Epithelial cell of proximal tubule (primary cell): ENCODE data around the gene CIDEC. TPM values are rescaled to one million over a fixed set of nuclear protein-coding genes. Genes with fewer than 3 reads are reported as not detected.
"Not testable (repeated sequence)": the region's sequence is repeated elsewhere in the genome, so short reads cannot be mapped to it uniquely, and the experiment has no call there.

Experiments
- DNase-seq: peaks from one replicate; pipeline ENCODE4 v3.0.0-alpha.2; 2011; ENCODE audit warnings: low read depth
- H3K4me3 ChIP-seq: 2 replicates; pipeline ENCODE4 v1.5.1; 2011; ENCODE audit warnings: low read depth, mild to moderate bottlenecking, low read length
- total RNA-seq: library from RNA; depleted of rRNA; stranded (reverse); fragments of >200 nt; gene quantifications from 2 replicates; pipeline ENCODE4 v1.2.3, GENCODE V29; 2015
- TF ChIP-seq, protein P1 (sequence below): conservative IDR thresholded peaks from 2 replicates; pipeline ENCODE4 v1.5.1; 2012; ENCODE audit warnings: low read depth, mild to moderate bottlenecking, low read length

The CIDEC gene
- total RNA-seq, 1 donor from 2014 or later = not detected

DNA sequence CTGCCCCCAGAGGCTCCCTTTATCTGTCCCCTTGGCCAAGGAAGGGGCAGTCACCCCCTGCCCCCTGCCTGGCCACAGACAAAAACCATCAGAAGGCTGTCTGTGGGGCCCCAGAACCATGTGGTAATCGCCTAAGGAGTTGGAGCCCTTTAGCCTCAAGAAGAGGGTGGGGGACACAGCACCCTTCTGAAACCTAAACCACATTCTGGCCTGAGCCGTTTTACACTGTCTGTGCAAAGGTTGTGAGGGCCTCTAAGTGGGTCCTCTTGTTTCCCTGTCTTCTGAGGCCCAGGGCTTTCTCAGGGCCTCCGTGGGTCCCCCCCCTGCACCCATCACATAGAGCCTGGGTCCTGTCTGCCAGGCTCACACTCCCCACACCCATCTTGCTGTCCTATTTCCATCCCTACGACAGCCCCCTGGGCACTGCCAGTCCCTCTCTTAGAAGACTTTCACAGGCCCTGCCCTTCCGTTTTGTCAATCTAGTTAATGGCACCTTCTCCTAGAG is 18.4 kb downstream of the CIDEC start:
- TF ChIP-seq, protein P1, sequence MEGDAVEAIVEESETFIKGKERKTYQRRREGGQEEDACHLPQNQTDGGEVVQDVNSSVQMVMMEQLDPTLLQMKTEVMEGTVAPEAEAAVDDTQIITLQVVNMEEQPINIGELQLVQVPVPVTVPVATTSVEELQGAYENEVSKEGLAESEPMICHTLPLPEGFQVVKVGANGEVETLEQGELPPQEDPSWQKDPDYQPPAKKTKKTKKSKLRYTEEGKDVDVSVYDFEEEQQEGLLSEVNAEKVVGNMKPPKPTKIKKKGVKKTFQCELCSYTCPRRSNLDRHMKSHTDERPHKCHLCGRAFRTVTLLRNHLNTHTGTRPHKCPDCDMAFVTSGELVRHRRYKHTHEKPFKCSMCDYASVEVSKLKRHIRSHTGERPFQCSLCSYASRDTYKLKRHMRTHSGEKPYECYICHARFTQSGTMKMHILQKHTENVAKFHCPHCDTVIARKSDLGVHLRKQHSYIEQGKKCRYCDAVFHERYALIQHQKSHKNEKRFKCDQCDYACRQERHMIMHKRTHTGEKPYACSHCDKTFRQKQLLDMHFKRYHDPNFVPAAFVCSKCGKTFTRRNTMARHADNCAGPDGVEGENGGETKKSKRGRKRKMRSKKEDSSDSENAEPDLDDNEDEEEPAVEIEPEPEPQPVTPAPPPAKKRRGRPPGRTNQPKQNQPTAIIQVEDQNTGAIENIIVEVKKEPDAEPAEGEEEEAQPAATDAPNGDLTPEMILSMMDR = no peak
- DNase-seq = no peak
- no peak overlapping the region for H3K4me3 ChIP-seq

DNA sequence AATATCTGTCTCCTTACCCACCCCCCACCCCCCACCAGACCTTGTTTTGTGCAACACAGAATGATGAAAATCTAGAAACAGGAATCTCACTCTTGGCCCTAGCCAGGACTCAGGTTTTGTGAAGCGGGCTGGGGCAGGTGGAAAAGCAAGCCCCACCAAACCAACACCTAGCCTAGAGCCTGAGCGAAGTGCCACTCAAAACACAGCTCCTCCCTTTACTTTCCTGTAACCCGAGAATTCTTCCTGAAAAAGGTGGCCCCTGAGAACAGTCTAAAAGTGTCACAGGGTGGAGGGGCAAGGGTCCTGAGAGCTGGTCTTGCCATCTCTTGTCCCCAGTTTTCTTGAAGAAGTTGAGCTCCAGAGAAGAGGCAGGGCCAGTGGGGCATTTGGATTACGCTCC is 18.9 kb downstream of the CIDEC start:
- TF ChIP-seq, protein P1 = no peak

DNA sequence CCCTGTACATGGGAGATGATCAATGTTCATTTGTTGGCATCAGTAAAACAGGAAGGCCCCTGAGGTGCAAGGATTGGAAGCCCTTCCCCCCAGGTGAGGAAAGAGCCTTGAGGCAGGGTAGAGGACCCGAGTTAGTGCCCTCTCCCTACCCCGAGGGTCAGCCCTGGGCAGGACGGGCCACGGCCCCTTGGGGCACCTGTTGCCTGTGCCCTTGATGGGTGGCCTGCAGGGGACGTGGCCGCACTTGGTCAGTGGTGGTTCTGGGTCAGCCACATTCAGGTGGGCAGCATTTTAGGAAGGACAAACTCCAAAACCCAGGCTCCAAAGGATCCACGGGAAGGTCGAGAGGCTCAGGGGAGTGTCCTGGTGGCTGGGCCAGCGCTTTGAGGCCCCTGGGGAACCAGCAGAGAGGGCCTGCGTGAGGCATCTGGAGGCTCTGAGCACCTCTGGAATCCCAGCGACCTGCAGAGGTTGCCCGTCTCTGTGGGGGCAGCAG is 20.5 kb downstream of the CIDEC start:
- DNase-seq = no peak
- H3K4me3 ChIP-seq = no peak overlapping the region
- TF ChIP-seq, protein P1 = no peak

More for the DNA sequence above, 18.9 kb downstream of the CIDEC start:
- H3K4me3 ChIP-seq = no peak overlapping the region
- DNase-seq = no peak

DNA sequence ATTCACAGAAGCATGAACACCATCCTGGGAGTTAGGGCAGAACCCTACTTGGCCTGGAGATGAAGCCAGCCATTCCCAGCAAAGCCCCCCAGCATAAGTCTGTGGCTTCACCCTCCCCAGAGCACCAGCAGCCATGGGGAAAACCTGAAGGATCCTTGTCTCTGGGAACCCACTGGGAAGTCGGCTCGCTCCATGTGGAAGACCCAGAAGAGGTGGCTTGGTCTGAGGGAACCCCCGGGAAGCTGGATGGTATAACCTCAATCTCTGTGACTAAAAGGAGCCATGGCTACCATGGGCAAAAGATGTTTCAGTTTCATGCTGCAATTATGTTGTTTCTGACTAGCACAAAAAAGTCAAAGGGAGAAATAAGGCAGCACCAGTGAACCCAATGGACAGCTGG is 24.5 kb downstream of the CIDEC start:
- DNase-seq = no peak
- TF ChIP-seq, protein P1 = no peak

DNA sequence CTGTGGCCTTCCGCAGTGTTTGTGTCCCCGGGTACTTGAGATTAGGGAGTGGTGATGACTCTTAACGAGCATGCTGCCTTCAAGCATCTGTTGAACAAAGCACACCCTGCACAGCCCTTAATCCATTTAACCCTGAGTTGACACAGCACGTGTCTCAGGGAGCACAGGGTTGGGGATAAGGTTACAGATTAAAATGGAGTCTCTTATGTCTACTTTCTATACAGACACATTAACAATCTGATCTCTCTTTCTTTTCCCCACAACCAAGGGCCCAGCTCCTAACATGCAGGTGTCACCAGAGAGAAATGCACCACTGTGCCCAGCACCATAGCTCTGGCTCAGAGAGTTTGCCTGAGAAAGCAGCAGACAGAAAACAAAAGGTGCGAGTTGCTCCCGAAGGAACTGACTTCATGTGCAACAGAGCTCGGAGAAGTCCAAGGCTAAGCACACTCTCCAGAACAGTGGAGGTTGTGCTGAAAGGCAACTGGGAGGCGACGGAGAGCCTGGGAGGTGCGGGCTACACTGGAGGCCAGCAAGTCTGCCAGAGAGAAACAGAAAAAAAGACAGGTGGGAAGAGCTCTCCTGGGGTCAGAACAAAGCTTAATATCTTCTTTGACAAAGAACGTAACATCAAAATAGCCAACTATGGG is 25.6 kb downstream of the CIDEC start:
- DNase-seq, H3K4me3 ChIP-seq: not testable (repeated sequence)

More for the DNA sequence above, 24.5 kb downstream of the CIDEC start:
- H3K4me3 ChIP-seq = no peak overlapping the region

DNA sequence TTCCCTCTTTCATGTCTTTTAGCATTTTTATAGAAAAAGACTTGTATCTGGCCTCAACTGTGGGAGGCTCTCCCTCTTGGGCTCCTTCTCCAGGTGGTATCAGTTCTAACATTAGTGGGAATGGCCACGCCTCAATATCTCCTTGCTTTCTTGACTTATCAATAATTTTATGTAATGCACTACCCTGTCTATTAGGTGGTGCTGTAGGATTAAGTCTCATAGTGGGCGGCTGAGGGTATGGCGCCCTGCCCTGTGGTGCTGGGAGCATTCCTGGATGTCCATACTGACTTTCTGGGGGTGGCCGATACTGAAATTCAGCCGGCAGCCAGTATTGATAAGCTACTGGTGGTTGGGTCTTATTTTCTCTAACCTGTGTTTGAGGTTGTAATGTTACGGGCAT is 27.5 kb downstream of the CIDEC start:
- TF ChIP-seq, protein P1 = no peak
- H3K4me3 ChIP-seq = no peak overlapping the region
- DNase-seq = no peak

DNA sequence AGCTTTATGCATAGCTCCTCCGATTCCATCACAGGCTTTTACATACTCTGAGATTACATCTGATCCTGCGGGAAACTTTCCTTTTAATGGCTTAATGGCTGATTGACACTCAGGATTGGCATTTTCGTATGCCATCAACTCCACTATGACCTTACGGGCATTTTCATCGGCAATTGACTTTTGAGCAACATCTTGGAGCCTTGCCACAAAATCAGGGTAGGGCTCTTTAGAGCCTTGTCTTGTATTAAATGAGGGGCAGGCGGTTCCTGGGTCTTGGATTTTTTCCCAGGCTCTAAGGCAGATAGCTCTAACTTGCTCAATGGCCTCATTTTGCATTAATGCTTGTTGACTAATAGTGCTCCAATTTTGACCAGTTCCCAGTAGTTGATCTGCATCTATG is 28.1 kb downstream of the CIDEC start:
- not testable (repeated sequence) for H3K4me3 ChIP-seq, DNase-seq

DNA sequence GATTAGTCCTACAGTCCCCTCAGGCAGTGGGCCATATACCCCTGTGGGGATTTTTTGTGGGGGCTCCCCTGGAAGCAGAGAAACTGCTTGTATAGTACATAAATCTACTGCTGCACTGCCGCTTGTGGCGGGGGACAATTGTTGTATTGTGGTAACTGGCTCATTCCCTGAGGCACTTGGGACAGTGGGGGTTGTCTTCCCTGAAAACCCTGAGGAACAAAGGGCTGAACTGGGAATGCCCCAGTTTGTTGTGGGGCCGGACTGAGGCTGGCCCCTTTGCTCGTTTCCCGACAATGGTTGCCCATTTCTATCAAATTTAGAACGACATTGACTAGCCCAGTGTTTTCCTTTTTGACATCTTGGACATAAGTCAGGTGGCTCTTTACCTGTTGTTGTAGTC is 28.7 kb downstream of the CIDEC start:
- not testable (repeated sequence) for H3K4me3 ChIP-seq, DNase-seq
